Calu3 (cell line): ENCODE results near the gene PSMD1. TPM values are rescaled to one million over a fixed set of nuclear protein-coding genes. Genes with fewer than 3 reads are reported as not detected.

Experiments
- BruUV-seq: library from RNA; stranded (reverse); fragments of 400-500 nt; replicated peaks from 2 replicates; lab custom pipeline; 2021; lab: Mats Ljungman, UMichigan
- CTCF ChIA-PET: fragments of 300-600 bp; sonication (Branson Sonifier 250); formaldehyde crosslinking; loops from one replicate; lab custom pipeline; 2022; ENCODE audit warnings: antibody characterized with exemption; lab: Charles Lee
- DNase-seq: peaks from one replicate; pipeline ENCODE4 v3.0.0; 2022
- H3K27ac Mint-ChIP-seq: one replicate; pipeline ENCODE4 v1.8.0; 2022; ENCODE audit warnings: mixed read lengths; ENCODE audit not compliant: unreplicated experiment
- H3K27me3 Mint-ChIP-seq: one replicate; pipeline ENCODE4 v1.8.0; 2022; ENCODE audit warnings: mixed read lengths; ENCODE audit not compliant: unreplicated experiment
- H3K36me3 Mint-ChIP-seq: one replicate; pipeline ENCODE4 v1.8.0; 2022; ENCODE audit warnings: mild to moderate bottlenecking, moderate library complexity, mixed read lengths; ENCODE audit not compliant: insufficient read depth, unreplicated experiment
- H3K4me1 Mint-ChIP-seq: one replicate; pipeline ENCODE4 v1.8.0; 2022; ENCODE audit warnings: mild to moderate bottlenecking, low read depth, mixed read lengths; ENCODE audit not compliant: unreplicated experiment
- H3K4me3 Mint-ChIP-seq: one replicate; pipeline ENCODE4 v1.8.0; 2022; ENCODE audit warnings: mild to moderate bottlenecking, low read depth, moderate library complexity, mixed read lengths; ENCODE audit not compliant: unreplicated experiment
- H3K9me3 Mint-ChIP-seq: one replicate; pipeline ENCODE4 v1.8.0; 2022; ENCODE audit warnings: low read depth, mixed read lengths; ENCODE audit not compliant: unreplicated experiment
- intact Hi-C: fragments of 100-400 bp; cut with micrococcal nuclease; formaldehyde crosslinking; loops from one replicate; pipeline ENCODE4 v1.10.0; 2022; ENCODE audit not compliant: unreplicated experiment
- total RNA-seq: library from RNA; stranded (reverse); gene quantifications from 2 replicates; pipeline ENCODE4 v1.2.3, GENCODE V29; 2022
- TF ChIP-seq, protein P1 (sequence below): fragments of 200-600 bp; IDR thresholded peaks from one replicate; pipeline ENCODE4 v1.8.0; 2022; ENCODE audit warnings: antibody characterized with exemption; ENCODE audit not compliant: unreplicated experiment

The PSMD1 gene
- total RNA-seq, 1 experiment from 2014 or later, result 135 TPM

DNA sequence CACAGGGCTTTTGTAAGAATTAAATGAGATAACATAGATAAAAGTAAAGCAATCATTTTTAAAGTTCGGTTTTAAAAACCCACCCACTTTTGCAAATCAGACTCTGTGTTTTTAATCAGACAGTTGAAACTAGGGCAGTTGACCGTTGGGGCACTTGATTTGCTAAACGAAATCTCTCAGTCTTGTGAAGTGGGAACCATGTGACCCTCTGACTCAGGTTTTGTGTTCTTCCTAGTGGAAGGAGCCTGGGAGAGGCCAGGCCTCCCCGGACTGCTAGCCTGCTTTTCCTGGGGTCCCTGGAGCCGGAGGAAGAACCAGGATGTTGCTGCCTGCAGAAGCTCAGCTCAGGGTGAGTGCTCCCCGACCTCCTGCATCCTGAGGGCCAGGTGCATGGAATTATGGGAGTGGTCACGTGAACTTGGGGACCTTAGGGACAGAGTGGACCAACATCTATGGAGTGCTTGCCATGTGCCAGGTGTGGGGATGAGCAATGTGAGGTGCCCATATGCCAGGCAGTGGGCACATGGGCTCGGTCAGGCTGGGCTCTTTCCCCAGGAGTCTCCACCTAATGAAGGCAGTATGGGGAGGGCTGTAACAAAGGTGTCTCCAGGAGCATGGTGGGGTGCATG, 15.5 kb upstream of the PSMD1 start:
- H3K4me3 Mint-ChIP-seq, result no peak overlapping the region
- H3K9me3 Mint-ChIP-seq, result no peaks in the 10 kb centered on the region
- intact Hi-C loops, result no loop called here
- TF ChIP-seq, protein P1, sequence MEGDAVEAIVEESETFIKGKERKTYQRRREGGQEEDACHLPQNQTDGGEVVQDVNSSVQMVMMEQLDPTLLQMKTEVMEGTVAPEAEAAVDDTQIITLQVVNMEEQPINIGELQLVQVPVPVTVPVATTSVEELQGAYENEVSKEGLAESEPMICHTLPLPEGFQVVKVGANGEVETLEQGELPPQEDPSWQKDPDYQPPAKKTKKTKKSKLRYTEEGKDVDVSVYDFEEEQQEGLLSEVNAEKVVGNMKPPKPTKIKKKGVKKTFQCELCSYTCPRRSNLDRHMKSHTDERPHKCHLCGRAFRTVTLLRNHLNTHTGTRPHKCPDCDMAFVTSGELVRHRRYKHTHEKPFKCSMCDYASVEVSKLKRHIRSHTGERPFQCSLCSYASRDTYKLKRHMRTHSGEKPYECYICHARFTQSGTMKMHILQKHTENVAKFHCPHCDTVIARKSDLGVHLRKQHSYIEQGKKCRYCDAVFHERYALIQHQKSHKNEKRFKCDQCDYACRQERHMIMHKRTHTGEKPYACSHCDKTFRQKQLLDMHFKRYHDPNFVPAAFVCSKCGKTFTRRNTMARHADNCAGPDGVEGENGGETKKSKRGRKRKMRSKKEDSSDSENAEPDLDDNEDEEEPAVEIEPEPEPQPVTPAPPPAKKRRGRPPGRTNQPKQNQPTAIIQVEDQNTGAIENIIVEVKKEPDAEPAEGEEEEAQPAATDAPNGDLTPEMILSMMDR, result no peak
- BruUV-seq, result no TSS peak
- H3K27ac Mint-ChIP-seq, result no peak overlapping the region
- no peak for DNase-seq
- H3K27me3 Mint-ChIP-seq, result peaks cover 61% of the 10 kb centered on the region
- H3K36me3 Mint-ChIP-seq, result no peaks in the 10 kb centered on the region
- H3K4me1 Mint-ChIP-seq, result no peaks in the 10 kb centered on the region
- CTCF ChIA-PET, result no interaction called here

DNA sequence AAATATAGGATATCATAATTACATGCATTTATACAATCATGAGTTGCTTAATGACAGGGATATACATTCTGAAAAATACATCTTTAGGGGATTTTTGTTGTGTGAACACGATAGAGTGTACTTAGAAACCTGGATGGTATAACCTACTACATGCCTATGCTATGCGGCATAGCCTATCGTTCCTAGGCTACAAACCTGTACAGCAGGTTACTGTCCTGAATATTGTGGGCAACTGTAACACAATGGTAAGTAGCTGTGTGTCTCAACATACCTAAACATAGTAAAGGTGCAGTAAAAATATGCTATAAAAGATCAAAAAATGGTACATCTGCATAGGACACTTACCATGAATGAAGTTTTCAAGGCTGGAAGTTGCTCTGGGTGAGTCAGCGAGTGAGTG, 12.9 kb upstream of the PSMD1 start:
- no peak overlapping the region for H3K27ac Mint-ChIP-seq

DNA sequence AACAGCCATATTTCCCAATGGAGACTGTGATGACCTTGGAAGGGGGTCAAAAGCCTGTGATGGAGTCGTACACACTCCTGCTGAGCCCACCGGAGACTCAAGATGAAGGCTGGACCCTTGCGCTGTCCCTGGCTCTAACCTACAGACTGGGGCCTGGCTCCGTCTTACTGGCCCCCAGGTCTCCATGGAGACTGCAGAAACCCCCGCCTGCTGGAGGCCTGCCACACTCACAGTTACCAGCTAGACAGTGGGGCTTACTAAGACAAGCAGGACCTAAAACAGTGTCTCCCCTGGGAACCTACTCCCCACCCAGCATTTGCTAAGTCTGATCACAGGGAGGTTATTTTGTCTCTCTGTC, 9.8 kb upstream of the PSMD1 start:
- no peak for DNase-seq
- Mint-ChIP-seq H3K27ac (no peak overlapping the region), H3K4me3 (no peak overlapping the region), H3K9me3 (no peaks in the 10 kb centered on the region), H3K27me3 (peaks cover 6% of the 10 kb centered on the region), H3K36me3 (no peaks in the 10 kb centered on the region), H3K4me1 (no peaks in the 10 kb centered on the region)
- TF ChIP-seq, protein P1, result no peak
- intact Hi-C loops, result no loop called here
- BruUV-seq, result no TSS peak
- CTCF ChIA-PET, result no interaction called here

More for the DNA sequence above, 12.9 kb upstream of the PSMD1 start:
- BruUV-seq, result no TSS peak
- H3K4me1 Mint-ChIP-seq, result no peaks in the 10 kb centered on the region
- no peaks in the 10 kb centered on the region for H3K36me3 Mint-ChIP-seq
- intact Hi-C loops, result no loop called here
- H3K9me3 Mint-ChIP-seq, result no peaks in the 10 kb centered on the region
- peaks cover 37% of the 10 kb centered on the region for H3K27me3 Mint-ChIP-seq
- H3K4me3 Mint-ChIP-seq, result no peak overlapping the region
- no peak for DNase-seq
- CTCF ChIA-PET, result interaction anchor here (0.7 kb wide), 1 partner anchor 654 kb away, joined by 6 read pairs; no protein-coding TSS in a partner anchor
- TF ChIP-seq, protein P1, result no peak

DNA sequence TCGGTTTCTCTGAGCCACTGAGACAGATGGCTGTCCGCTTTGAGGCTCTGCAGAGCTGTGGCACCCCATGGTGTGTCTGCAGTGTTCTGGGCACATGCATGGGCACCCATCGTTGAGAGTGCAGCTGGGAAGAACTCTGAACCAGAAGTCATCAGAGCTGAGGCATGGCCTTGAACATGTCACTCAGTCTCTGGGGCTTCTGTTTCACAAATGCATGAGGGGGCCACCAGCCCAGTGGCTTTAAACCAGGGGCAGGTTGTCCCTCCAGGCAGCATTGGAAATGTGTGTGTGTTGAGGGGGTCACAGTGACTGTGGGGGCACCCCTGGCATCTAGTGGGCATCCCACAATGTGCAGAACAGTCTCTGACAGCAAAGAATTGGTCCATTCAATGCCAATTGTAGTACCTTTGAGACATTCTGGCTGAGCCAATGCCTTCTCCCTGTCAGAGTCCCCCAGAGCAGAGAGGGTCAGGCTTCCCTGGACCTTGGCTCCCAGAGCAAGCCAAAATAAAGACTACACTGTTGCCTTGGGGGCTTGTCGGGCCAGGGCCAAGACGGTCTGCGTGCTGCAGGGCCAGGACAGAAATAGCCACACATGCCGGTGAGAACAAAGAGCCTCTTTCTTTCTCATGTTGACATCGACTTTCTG, 9.3 kb upstream of the PSMD1 start:
- TF ChIP-seq, protein P1, result no peak
- H3K27me3 Mint-ChIP-seq, result peaks cover 1% of the 10 kb centered on the region
- H3K36me3 Mint-ChIP-seq, result no peaks in the 10 kb centered on the region

More for the DNA sequence above, 9.3 kb upstream of the PSMD1 start:
- Mint-ChIP-seq H3K9me3 (no peaks in the 10 kb centered on the region), H3K27ac (no peak overlapping the region), H3K4me3 (no peak overlapping the region), H3K4me1 (no peaks in the 10 kb centered on the region)
- no TSS peak for BruUV-seq
- CTCF ChIA-PET, result no interaction called here
- intact Hi-C loops, result no loop called here
- peak; percentile 22 for DNase-seq
